ENCODE measurements around the gene MGAM2. TPM values are rescaled to one million over a fixed set of nuclear protein-coding genes. Genes with fewer than 3 reads are reported as not detected.

The MGAM2 gene
- polyA plus RNA-seq, 1 donor, result 0.91 TPM

Other genes starting within 250 kb of the MGAM2 start
- not detected for gene OR9A4, start 195.3 kb upstream of the MGAM2 start, polyA plus RNA-seq (ENCODE audit: insufficient read length)
- 0.52 TPM for gene CLEC5A, start 164.7 kb upstream of the MGAM2 start, polyA plus RNA-seq (ENCODE audit: insufficient read length)
- gene TAS2R38, start 137.9 kb upstream of the MGAM2 start, polyA plus RNA-seq (ENCODE audit: insufficient read length), result not detected
- 20.4 TPM for gene MGAM, start 115.8 kb upstream of the MGAM2 start, polyA plus RNA-seq (ENCODE audit: insufficient read length)
- not detected for gene PRSS58, start 146.3 kb downstream of the MGAM2 start, polyA plus RNA-seq (ENCODE audit: insufficient read length)

Data from left kidney (tissue), 1 donor.